Mucosa of descending colon (tissue), 3 donors: ENCODE data around the gene FIBCD1. TPM values are rescaled to one million over a fixed set of nuclear protein-coding genes. Genes with fewer than 3 reads are reported as not detected.

ENCODE experiments used
- ATAC-seq: fragments of 200-7000 bp; cut with Tn5 transposase; one replicate; pipeline ENCODE4 v1.9.1; 2020; ENCODE audit warnings: mild to moderate bottlenecking, moderate library complexity
- DNase-seq, 3 donors: peaks; one replicate each; pipeline ENCODE4 v3.0.0-alpha.2; 2020
- H3K36me3 ChIP-seq: fragments of 200-600 bp; one replicate; pipeline ENCODE4 v1.8.0; 2021; ENCODE audit warnings: low read depth, mild to moderate bottlenecking
- H3K4me1 ChIP-seq: fragments of 200-600 bp; one replicate; pipeline ENCODE4 v1.8.0; 2021; ENCODE audit warnings: low read depth, mild to moderate bottlenecking
- H3K4me3 ChIP-seq: fragments of 200-600 bp; one replicate; pipeline ENCODE4 v1.8.0; 2021; ENCODE audit warnings: mild to moderate bottlenecking
- H3K9me3 ChIP-seq: fragments of 200-600 bp; one replicate; pipeline ENCODE4 v1.8.0; 2021; ENCODE audit warnings: mild to moderate bottlenecking
- CTCF ChIP-seq: fragments of 200-600 bp; IDR thresholded peaks from one replicate; pipeline ENCODE4 v1.8.0; 2022; ENCODE audit warnings: antibody characterized with exemption, mild to moderate bottlenecking
- intact Hi-C, 2 donors: fragments of 100-400 bp; cut with DNase I in 1 of 2; cut with micrococcal nuclease in 1 of 2; formaldehyde crosslinking; loops; one replicate each; pipeline versions ENCODE4 v1.11.0 to v1.11.1; 2022; cut with DNase I, micrococcal nuclease
- total RNA-seq, 3 donors: library from RNA; stranded (reverse); fragmentation: NEBNext Ultra II Directional in 2 of 3; extraction: Animal tissue kit (Norgen Biotek cat#: 25700) in 2 of 3; gene quantifications; one replicate each; pipeline versions ENCODE4 v1.2.1 to v1.2.4, GENCODE V29; 2021 to 2023
- donor health status: DM: no; HTN: no; CAD: no; lungs with moderate emphysema.
- donor health status: DM: no; HTN: no; CAD: no.
- donor health status: DM: no; HTN: yes; CAD: no.

FIBCD1 gene
- total RNA-seq, 3 donors from 2014 or later: 2.6 to 10.7 (median 7.3) TPM

GRCh38 chr9:130965680-130966079 is 26.6 kb upstream of the FIBCD1 start:
- intact Hi-C loops: no loop called here
- ATAC-seq: no peak

GRCh38 chr9:130963916-130964315 is 24.9 kb upstream of the FIBCD1 start:
- no peak for TF ChIP-seq CTCF
- no peaks in the 10 kb centered on the region for H3K36me3 ChIP-seq
- no peaks in the 10 kb centered on the region for H3K9me3 ChIP-seq
- ATAC-seq: no peak
- no peak for DNase-seq
- intact Hi-C loops: no loop called here
- no peak overlapping the region for H3K4me3 ChIP-seq
- H3K4me1 ChIP-seq: no peaks in the 10 kb centered on the region

More at GRCh38 chr9:130965680-130966079, 26.6 kb upstream of the FIBCD1 start:
- no peaks in the 10 kb centered on the region for H3K36me3 ChIP-seq
- H3K4me1 ChIP-seq: no peaks in the 10 kb centered on the region
- TF ChIP-seq CTCF: no peak
- peak in 1 of 3 donors; percentile 1 for DNase-seq
- H3K4me3 ChIP-seq: no peak overlapping the region
- H3K9me3 ChIP-seq: no peaks in the 10 kb centered on the region

- Histone ChIP-seq H3K4me3 (no peak overlapping the region), H3K9me3 (no peaks in the 10 kb centered on the region), H3K36me3 (no peaks in the 10 kb centered on the region), H3K4me1 (no peaks in the 10 kb centered on the region)
- DNase-seq (peak in 1 of 3 donors; percentile 17), ATAC-seq (no peak)
- no peak for TF ChIP-seq CTCF
- intact Hi-C loops: no loop called here
Measured at GRCh38 chr9:130963337-130963908, 24.4 kb upstream of the FIBCD1 start.

DNA sequence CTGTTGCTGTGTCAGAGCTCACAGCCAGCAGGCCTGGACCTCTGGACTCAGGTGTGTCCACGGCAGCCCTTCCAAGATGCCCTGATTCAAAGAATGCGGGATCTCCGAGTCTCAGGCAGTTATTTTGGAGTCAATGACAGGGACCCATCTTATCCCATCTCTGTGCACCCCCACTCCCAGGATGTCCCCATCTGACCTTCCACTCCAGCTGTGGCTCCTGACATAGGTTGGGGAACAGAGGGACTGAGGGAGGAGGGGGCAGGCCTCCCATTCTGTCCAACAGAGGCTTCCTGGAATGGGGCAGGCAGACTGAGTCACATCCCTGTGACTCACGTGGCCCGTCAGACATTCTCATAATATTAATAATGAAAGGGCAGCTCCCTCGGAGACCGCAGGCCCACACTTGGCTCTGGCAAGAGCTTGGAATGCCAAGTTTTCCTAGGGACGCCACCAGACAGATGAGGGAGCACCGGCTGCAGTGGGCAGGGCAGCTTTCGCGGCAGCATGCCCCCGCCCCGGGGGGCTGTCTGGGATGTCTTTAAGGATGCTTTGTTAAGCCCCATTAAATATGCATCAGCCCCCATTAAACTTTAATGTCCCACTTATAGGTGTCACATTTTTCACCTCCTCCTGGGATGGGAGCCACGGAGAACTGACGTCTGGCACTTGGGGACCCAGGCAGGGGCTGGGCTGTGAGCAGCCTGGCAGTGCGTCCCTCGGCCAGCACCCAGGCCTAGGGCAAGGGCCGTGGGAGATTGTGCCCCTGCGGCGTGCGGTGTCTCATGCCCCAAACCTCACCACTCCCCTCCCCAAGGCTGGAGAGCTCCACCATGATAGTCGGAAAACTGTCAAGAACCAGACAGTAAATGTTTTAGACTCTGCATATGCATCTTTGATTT is 23.6 kb upstream of the FIBCD1 start:
- Histone ChIP-seq H3K36me3 (no peaks in the 10 kb centered on the region), H3K4me3 (no peak overlapping the region), H3K4me1 (no peaks in the 10 kb centered on the region), H3K9me3 (no peaks in the 10 kb centered on the region)
- peak in 1 of 3 donors; percentile 53 for DNase-seq
- TF ChIP-seq CTCF: no peak
- intact Hi-C loops: no loop called here
- peak; percentile 55 for ATAC-seq

DNA sequence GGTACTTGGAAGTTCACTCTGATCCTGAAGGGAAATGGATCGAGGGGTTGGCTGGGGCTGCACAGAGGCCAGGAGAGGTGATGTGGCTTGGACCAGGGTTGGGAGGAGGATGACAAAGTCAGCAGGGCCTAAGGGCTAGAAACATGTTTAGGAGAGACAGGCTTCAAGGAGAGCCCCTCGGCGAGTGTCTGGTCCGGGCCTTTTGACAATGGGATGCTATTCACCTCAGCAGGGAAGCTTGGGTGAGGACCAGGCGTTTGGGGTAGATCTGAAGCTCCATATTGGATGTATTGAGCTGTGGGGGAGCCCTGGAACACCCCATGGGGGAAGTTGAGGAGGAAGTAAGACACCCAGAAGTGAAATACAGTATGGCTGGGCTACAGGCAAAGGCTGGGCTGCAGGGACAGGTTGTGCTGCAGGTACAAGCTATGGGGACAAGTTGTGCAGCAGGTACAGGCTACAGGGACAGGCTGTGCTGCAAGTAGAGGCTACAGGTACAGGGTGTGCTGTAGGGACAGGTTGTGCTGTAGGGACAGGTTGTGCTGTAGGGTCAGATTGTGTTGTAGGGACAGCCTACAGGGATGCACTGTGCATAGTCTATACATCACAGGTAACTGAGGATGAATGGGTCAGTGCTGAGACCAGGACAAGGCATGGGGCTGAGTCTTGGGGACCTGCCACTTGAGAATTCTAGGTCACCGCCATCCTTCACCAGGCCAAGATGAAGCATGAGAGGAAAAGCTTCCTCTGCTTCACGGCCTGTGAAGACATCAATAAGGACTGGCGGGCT is 22.7 kb upstream of the FIBCD1 start:
- Histone ChIP-seq H3K4me3 (no peak overlapping the region), H3K4me1 (no peaks in the 10 kb centered on the region), H3K9me3 (no peaks in the 10 kb centered on the region), H3K36me3 (no peaks in the 10 kb centered on the region)
- ATAC-seq (no peak), DNase-seq (peak in 1 of 3 donors; percentile 7)
- intact Hi-C loops: no loop called here
- TF ChIP-seq CTCF: no peak
